ENCODE measurements around the gene GABRA4. TPM values are rescaled to one million over a fixed set of nuclear protein-coding genes. Genes with fewer than 3 reads are reported as not detected.

Gene GABRA4
- total RNA-seq, 1 experiment from 2014 or later = not detected

DNA sequence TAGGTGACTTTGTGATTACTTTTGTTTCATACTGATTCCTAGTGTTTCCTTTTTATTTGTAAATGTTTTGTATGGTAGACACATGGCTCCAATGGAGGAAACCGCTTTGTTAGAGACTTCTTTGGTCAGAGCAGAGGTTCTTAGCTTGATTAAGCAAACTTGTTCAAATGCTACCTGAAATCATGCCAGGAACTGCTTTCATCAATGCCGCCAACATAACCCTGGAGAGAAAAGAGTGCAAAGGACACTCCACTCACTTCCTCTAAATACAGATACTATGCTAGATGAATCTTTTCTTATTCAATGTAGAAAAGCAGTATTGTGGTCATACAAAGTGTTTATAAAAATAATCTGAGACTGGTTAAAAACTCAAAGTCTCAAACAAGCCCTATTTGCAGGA, 58.7 kb downstream of the GABRA4 start:
- POLR2A ChIA-PET = interaction anchor here (0.9 kb wide), 1 partner anchor 23 kb away, joined by 3 read pairs; no protein-coding TSS in a partner anchor
- intact Hi-C loops (cut with micrococcal nuclease) = loop anchor here (5.0 kb wide), 1 partner anchor 628 kb away; no protein-coding TSS in a partner anchor
- DNase-seq (ENCODE audit: unreplicated experiment) = no peak
- BruUV-seq (replicated peaks) = no TSS peak
- CTCF ChIA-PET = interaction anchor here (1.0 to 2.1 kb wide), 4 partner anchors 18 to 187 kb away, joined by 4 to 6 read pairs (median 4); no protein-coding TSS in a partner anchor
- Mint-ChIP-seq H3K36me3 (ENCODE audit: insufficient read depth, unreplicated experiment) (no peaks in the 10 kb centered on the region), H3K4me1 (ENCODE audit: insufficient read depth, unreplicated experiment) (no peaks in the 10 kb centered on the region), H3K27me3 (ENCODE audit: insufficient read depth, unreplicated experiment) (peaks cover 96% of the 10 kb centered on the region), H3K9me3 (ENCODE audit: unreplicated experiment) (no peaks in the 10 kb centered on the region), H3K27ac (ENCODE audit: low read depth, unreplicated experiment) (no peak overlapping the region), H3K4me3 (ENCODE audit: unreplicated experiment) (no peak overlapping the region)
- TF ChIP-seq, protein P1, sequence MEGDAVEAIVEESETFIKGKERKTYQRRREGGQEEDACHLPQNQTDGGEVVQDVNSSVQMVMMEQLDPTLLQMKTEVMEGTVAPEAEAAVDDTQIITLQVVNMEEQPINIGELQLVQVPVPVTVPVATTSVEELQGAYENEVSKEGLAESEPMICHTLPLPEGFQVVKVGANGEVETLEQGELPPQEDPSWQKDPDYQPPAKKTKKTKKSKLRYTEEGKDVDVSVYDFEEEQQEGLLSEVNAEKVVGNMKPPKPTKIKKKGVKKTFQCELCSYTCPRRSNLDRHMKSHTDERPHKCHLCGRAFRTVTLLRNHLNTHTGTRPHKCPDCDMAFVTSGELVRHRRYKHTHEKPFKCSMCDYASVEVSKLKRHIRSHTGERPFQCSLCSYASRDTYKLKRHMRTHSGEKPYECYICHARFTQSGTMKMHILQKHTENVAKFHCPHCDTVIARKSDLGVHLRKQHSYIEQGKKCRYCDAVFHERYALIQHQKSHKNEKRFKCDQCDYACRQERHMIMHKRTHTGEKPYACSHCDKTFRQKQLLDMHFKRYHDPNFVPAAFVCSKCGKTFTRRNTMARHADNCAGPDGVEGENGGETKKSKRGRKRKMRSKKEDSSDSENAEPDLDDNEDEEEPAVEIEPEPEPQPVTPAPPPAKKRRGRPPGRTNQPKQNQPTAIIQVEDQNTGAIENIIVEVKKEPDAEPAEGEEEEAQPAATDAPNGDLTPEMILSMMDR (IDR thresholded peaks at IDR 0.05; ENCODE audit: unreplicated experiment) = no peak

DNA sequence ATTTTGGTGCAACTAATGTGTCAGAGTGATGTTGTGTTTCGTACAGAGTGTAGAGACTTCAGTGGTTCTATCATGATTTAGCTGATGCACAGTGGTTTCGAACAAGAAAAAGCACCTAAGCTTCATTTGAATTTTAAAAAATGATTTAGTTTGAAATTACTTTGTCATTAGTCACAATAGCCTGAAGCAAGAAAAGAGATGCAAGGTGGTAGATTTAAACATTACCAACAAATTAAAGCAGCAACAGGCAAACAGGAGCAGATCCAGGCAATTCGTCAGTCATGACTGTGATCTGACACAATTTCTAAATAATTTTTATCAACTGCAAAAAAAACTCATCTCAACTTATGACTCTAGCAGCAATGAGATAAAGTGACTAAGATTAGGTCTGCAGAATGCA, 59.7 kb downstream of the GABRA4 start:
- TF ChIP-seq, protein P1 (IDR thresholded peaks at IDR 0.05; ENCODE audit: unreplicated experiment) = no peak
- H3K27me3 Mint-ChIP-seq (ENCODE audit: insufficient read depth, unreplicated experiment) = peaks cover 93% of the 10 kb centered on the region
- DNase-seq (ENCODE audit: unreplicated experiment) = no peak
- H3K9me3 Mint-ChIP-seq (ENCODE audit: unreplicated experiment) = no peaks in the 10 kb centered on the region
- H3K4me1 Mint-ChIP-seq (ENCODE audit: insufficient read depth, unreplicated experiment) = no peaks in the 10 kb centered on the region
- intact Hi-C loops (cut with micrococcal nuclease) = loop anchor here (5.0 kb wide), 1 partner anchor 629 kb away; no protein-coding TSS in a partner anchor
- BruUV-seq (replicated peaks) = no TSS peak
- ChIA-PET CTCF (interaction anchor here (0.6 to 2.1 kb wide), 4 partner anchors 19 to 188 kb away, joined by 3 to 6 read pairs (median 4); no protein-coding TSS in a partner anchor), POLR2A (no interaction called here)
- H3K36me3 Mint-ChIP-seq (ENCODE audit: insufficient read depth, unreplicated experiment) = no peaks in the 10 kb centered on the region
- H3K27ac Mint-ChIP-seq (ENCODE audit: low read depth, unreplicated experiment) = no peak overlapping the region
- H3K4me3 Mint-ChIP-seq (ENCODE audit: unreplicated experiment) = no peak overlapping the region

DNA sequence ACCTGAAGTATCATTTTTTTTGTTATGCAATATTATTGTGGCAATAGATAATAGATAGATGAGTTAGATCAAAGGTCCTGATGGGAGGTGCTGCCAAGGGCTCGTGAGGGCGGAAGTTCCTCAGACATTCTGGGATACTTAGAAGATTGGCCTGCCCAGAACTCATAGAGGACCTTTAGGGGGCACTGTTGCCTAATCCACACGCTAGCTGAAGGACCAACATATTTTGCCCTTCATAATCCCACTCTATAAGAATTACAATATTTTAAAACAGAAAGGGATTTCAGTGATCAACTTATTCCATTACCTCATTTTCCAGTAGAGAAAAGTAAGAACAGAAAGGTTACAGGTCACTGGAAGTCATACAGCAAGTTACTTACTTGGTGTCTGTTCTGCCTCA, 61.4 kb downstream of the GABRA4 start:
- Mint-ChIP-seq H3K27ac (ENCODE audit: low read depth, unreplicated experiment) (no peak overlapping the region), H3K4me1 (ENCODE audit: insufficient read depth, unreplicated experiment) (no peaks in the 10 kb centered on the region), H3K4me3 (ENCODE audit: unreplicated experiment) (no peak overlapping the region), H3K36me3 (ENCODE audit: insufficient read depth, unreplicated experiment) (no peaks in the 10 kb centered on the region), H3K27me3 (ENCODE audit: insufficient read depth, unreplicated experiment) (peaks cover 93% of the 10 kb centered on the region), H3K9me3 (ENCODE audit: unreplicated experiment) (no peaks in the 10 kb centered on the region)
- DNase-seq (ENCODE audit: unreplicated experiment) = peak; percentile 59
- ChIA-PET POLR2A (no interaction called here), CTCF (interaction anchor here (0.6 to 1.9 kb wide), 13 partner anchors 11 to 1401 kb away, joined by 3 to 9 read pairs (median 3); no protein-coding TSS in a partner anchor)
- BruUV-seq (replicated peaks) = no TSS peak
- TF ChIP-seq, protein P1 (IDR thresholded peaks at IDR 0.05; ENCODE audit: unreplicated experiment) = peak; percentile 49
- intact Hi-C loops (cut with micrococcal nuclease) = loop anchor here (1.0 to 5.0 kb wide), 2 partner anchors 451 to 630 kb away; no protein-coding TSS in a partner anchor

DNA sequence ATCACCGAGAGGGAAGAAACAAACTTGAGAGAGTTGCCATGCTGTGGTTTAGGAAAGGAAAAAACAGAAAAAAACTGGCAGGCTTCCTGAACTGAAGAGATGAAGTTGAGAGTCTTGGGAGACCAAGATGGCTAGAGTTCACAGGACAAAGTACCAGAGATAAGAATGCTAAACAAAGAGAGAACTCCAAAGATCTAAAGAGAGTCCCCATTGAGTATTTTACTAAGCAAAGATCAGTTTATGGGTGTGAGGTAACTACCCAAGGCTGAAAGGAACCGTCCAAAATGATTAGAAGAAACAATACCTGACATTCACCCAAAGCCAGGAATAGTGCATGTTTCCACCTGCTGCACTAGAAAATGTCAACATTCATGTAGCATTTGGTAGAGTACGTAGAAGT, 62.5 kb downstream of the GABRA4 start:
- CTCF ChIA-PET = interaction anchor here (0.8 to 1.0 kb wide), 4 partner anchors 10 to 452 kb away, joined by 3 to 4 read pairs (median 3); no protein-coding TSS in a partner anchor
- POLR2A ChIA-PET = no interaction called here
- BruUV-seq (replicated peaks) = no TSS peak
- intact Hi-C loops (cut with micrococcal nuclease) = loop anchor here (5.0 kb wide), 1 partner anchor 631 kb away; no protein-coding TSS in a partner anchor
- Mint-ChIP-seq H3K4me1 (ENCODE audit: insufficient read depth, unreplicated experiment) (no peaks in the 10 kb centered on the region), H3K4me3 (ENCODE audit: unreplicated experiment) (no peak overlapping the region), H3K36me3 (ENCODE audit: insufficient read depth, unreplicated experiment) (no peaks in the 10 kb centered on the region), H3K27me3 (ENCODE audit: insufficient read depth, unreplicated experiment) (peaks cover 93% of the 10 kb centered on the region), H3K9me3 (ENCODE audit: unreplicated experiment) (no peaks in the 10 kb centered on the region), H3K27ac (ENCODE audit: low read depth, unreplicated experiment) (no peak overlapping the region)
- TF ChIP-seq, protein P1 (IDR thresholded peaks at IDR 0.05; ENCODE audit: unreplicated experiment) = no peak
- no peak for DNase-seq (ENCODE audit: unreplicated experiment)

Data from MCF 10A (cell line).